ENCODE results near the gene LIPC. TPM values are rescaled to one million over a fixed set of nuclear protein-coding genes. Genes with fewer than 3 reads are reported as not detected.

The LIPC gene
- total and polyA plus RNA-seq, 10 of the 15 experiments (the other 5 are each of a cell fraction or from before 2014, with no cell fraction given) = 0.06 to 0.31 (median 0.16) TPM; not detected in 1

GRCh38 chr15:58562135-58562534 lies 130.3 kb downstream of the LIPC start:
- in situ Hi-C loops (cut with MboI) = no loop called here
- ATAC-seq (no peak), DNase-seq (ENCODE audit: low read depth, low spot score) (no peak), FAIRE-seq (no peak)
- no TSS peak for BruUV-seq (replicated peaks)
- WGBS (ENCODE audit: insufficient coverage, insufficient replicate concordance, low lambda C conversion rate, missing lambda C conversion rate) = 17% methylated on average over 3 of the region's 3 CpGs
- no peak overlapping the region for H3K4me3 ChIP-seq
- no peak overlapping the region for H3K4me2 ChIP-seq (ENCODE audit: control insufficient read depth, insufficient read depth)
- TF ChIP-seq ZNF384 (IDR thresholded peaks at IDR 0.05; ENCODE audit: borderline replicate concordance, low read depth, low read length) = no peak
- TF ChIP-seq TCF3 (IDR thresholded peaks at IDR 0.05; ENCODE audit: borderline replicate concordance, insufficient read depth, low read depth, low read length) = no peak
- no peak for TF ChIP-seq CREB1 (IDR thresholded peaks at IDR 0.05; ENCODE audit: low read depth)
- ChIA-PET RAD21 (ENCODE audit: unreplicated experiment) (no interaction called here), CTCF (no interaction called here), POLR2A (no interaction called here), SMC1A (ENCODE audit: uncharacterized antibody, unreplicated experiment) (no interaction called here)
- H3K27ac ChIP-seq (ENCODE audit: control insufficient read depth, insufficient read depth) = no peak overlapping the region
- H3K27me3 ChIP-seq (replicated peaks in 1 of 2; ENCODE audit: control insufficient read depth in 2 of 2, insufficient read depth in 2 of 2, low read length in 1 of 2) = no peaks in the 10 kb centered on the region
- no peaks in the 10 kb centered on the region for H3K36me3 ChIP-seq (ENCODE audit: control insufficient read depth in 2 of 2, insufficient read depth in 2 of 2, low read length in 1 of 2)
- no peak overlapping the region for H2AFZ ChIP-seq (ENCODE audit: control insufficient read depth, low read depth, low read length)
- H3K4me1 ChIP-seq (ENCODE audit: control insufficient read depth, insufficient read depth, low read length) = no peaks in the 10 kb centered on the region
- H3K9ac ChIP-seq (ENCODE audit: control insufficient read depth, insufficient read depth, low read length) = no peak overlapping the region
- intact Hi-C loops (cut with micrococcal nuclease; ENCODE audit: unreplicated experiment) = no loop called here
- no peaks in the 10 kb centered on the region for H4K20me1 ChIP-seq (ENCODE audit: control insufficient read depth, insufficient read depth)
- no peaks in the 10 kb centered on the region for H3K79me2 ChIP-seq (ENCODE audit: control insufficient read depth, insufficient read depth, low read length)
- H3K9me3 ChIP-seq (replicated peaks; ENCODE audit: control insufficient read depth, insufficient read depth, low read length) = no peaks in the 10 kb centered on the region; the same call in 2 of the 3 replicates

- CTCF ChIA-PET = interaction anchor here (0.7 kb wide), 1 partner anchor 21 kb away, joined by 3 read pairs; no protein-coding TSS in a partner anchor
- peaks cover 3% of the 10 kb centered on the region for H3K4me1 ChIP-seq (ENCODE audit: control insufficient read depth, insufficient read depth, low read length)
- H3K9ac ChIP-seq (ENCODE audit: control insufficient read depth, insufficient read depth, low read length) = no peak overlapping the region
- no peaks in the 10 kb centered on the region for H3K36me3 ChIP-seq (ENCODE audit: control insufficient read depth in 2 of 2, insufficient read depth in 2 of 2, low read length in 1 of 2)
- FAIRE-seq (no peak), DNase-seq (ENCODE audit: low read depth, low spot score) (no peak), ATAC-seq (no peak)
- H3K9me3 ChIP-seq (replicated peaks; ENCODE audit: control insufficient read depth, insufficient read depth, low read length) = no peaks in the 10 kb centered on the region; the same call in 2 of the 3 replicates
- RAD21 ChIA-PET (ENCODE audit: unreplicated experiment) = no interaction called here
- H3K27ac ChIP-seq (ENCODE audit: control insufficient read depth, insufficient read depth) = no peak overlapping the region
- WGBS (ENCODE audit: insufficient coverage, insufficient replicate concordance, low lambda C conversion rate, missing lambda C conversion rate) = 81% methylated on average over 5 of the region's 6 CpGs
- BruUV-seq (replicated peaks) = no TSS peak
- H2AFZ ChIP-seq (ENCODE audit: control insufficient read depth, low read depth, low read length) = no peak overlapping the region
- intact Hi-C loops (cut with micrococcal nuclease; ENCODE audit: unreplicated experiment) (no loop called here), in situ Hi-C loops (cut with MboI) (no loop called here)
- H3K79me2 ChIP-seq (ENCODE audit: control insufficient read depth, insufficient read depth, low read length) = no peaks in the 10 kb centered on the region
- POLR2A ChIA-PET = no interaction called here
- SMC1A ChIA-PET (ENCODE audit: uncharacterized antibody, unreplicated experiment) = no interaction called here
- no peaks in the 10 kb centered on the region for H4K20me1 ChIP-seq (ENCODE audit: control insufficient read depth, insufficient read depth)
- H3K27me3 ChIP-seq (replicated peaks in 1 of 2; ENCODE audit: control insufficient read depth in 2 of 2, insufficient read depth in 2 of 2, low read length in 1 of 2) = no peaks in the 10 kb centered on the region
- no peak overlapping the region for H3K4me3 ChIP-seq
- no peak overlapping the region for H3K4me2 ChIP-seq (ENCODE audit: control insufficient read depth, insufficient read depth)
- TF ChIP-seq MEF2B (IDR thresholded peaks at IDR 0.05; ENCODE audit: partially characterized antibody, poor library complexity, severe bottlenecking) (no peak), FOS (IDR thresholded peaks at IDR 0.05; ENCODE audit: borderline replicate concordance, extremely low read depth, insufficient read length) (no peak), ZSCAN29 (IDR thresholded peaks at IDR 0.05) (no peak), NFYB (IDR thresholded peaks at IDR 0.05; ENCODE audit: insufficient read depth, low read depth, low read length) (no peak), MTA3 (IDR thresholded peaks at IDR 0.05; ENCODE audit: borderline replicate concordance, low read length) (no peak), JUND (IDR thresholded peaks at IDR 0.05; ENCODE audit: low read depth, low read length) (no peak), STAT3 (IDR thresholded peaks at IDR 0.05; ENCODE audit: low read depth, low read length) (no peak), CTCF (IDR thresholded peaks at IDR 0.05 in 2 of 3, conservative IDR thresholded peaks at IDR 0.05 in 1 of 3; ENCODE audit: control insufficient read depth in 2 of 3, extremely low read depth in 1 of 3, insufficient read depth in 1 of 3, low read depth in 3 of 3, low read length in 3 of 3) (no peak), RAD21 (IDR thresholded peaks at IDR 0.05; ENCODE audit: insufficient read depth, low read depth, low read length) (no peak), NFXL1 (IDR thresholded peaks at IDR 0.05; ENCODE audit: borderline replicate concordance) (no peak), SMAD1 (IDR thresholded peaks at IDR 0.05; ENCODE audit: low read depth, partially characterized antibody) (no peak), SREBF2 (IDR thresholded peaks at IDR 0.05; ENCODE audit: low read length) (no peak), ZZZ3 (IDR thresholded peaks at IDR 0.05; ENCODE audit: control insufficient read depth, insufficient read length, low read depth) (no peak)
Measured at GRCh38 chr15:58564981-58565380, 133.2 kb downstream of the LIPC start.

Data from GM12878 (cell line).